Kidney (tissue), 14 donors: ENCODE measurements around the gene MFSD6L. TPM values are rescaled to one million over a fixed set of nuclear protein-coding genes. Genes with fewer than 3 reads are reported as not detected.

Experiments used
- DNase-seq, 5 donors: peaks; one replicate each; pipeline ENCODE4 v3.0.0-alpha.2; 2013 to 2020
- FAIRE-seq: peaks from 2 replicates; lab custom pipeline; 2012; peaks lifted over from hg19 to GRCh38; lab: Jason Lieb, UNC
- H3K27ac ChIP-seq, 2 donors: one replicate each; pipeline ENCODE4 v1.7.0; 2013; ENCODE audit warnings: low read depth in 2 of 2, low read length in 2 of 2, inconsistent platforms in 1 of 2
- H3K27me3 ChIP-seq: one replicate; pipeline ENCODE4 v1.7.1; 2013; ENCODE audit warnings: low read length, inconsistent platforms; ENCODE audit not compliant: control insufficient read depth, insufficient read depth
- H3K36me3 ChIP-seq, 3 donors: one replicate each; pipeline versions ENCODE4 v1.7.0 to v1.7.1; 2013; ENCODE audit warnings: low read length in 3 of 3, control low read depth in 1 of 3, inconsistent platforms in 1 of 3; ENCODE audit not compliant: insufficient read depth in 3 of 3, control insufficient read depth in 2 of 3
- H3K4me1 ChIP-seq, 3 donors: one replicate each; pipeline versions ENCODE4 v1.7.0 to v1.7.1; 2013; ENCODE audit warnings: low read length in 3 of 3, inconsistent platforms in 1 of 3, low read depth in 1 of 3; ENCODE audit not compliant: control insufficient read depth in 2 of 3, insufficient read depth in 2 of 3
- H3K4me3 ChIP-seq, 3 donors: one replicate each; pipeline versions ENCODE4 v1.7.0 to v1.8.1; 2013; ENCODE audit warnings: low read length in 3 of 3, control low read depth in 1 of 3, inconsistent platforms in 1 of 3
- H3K9ac ChIP-seq, 3 donors: one replicate each; pipeline versions ENCODE4 v1.7.0 to v1.7.1; 2013; ENCODE audit warnings: low read length in 3 of 3, control low read depth in 1 of 3, inconsistent platforms in 1 of 3
- H3K9me3 ChIP-seq, 3 donors: one replicate each; pipeline versions ENCODE4 v1.7.0 to v1.7.1; 2013; ENCODE audit warnings: low read length in 3 of 3, control low read depth in 1 of 3, inconsistent platforms in 1 of 3; ENCODE audit not compliant: control insufficient read depth in 2 of 3, insufficient read depth in 1 of 3
- intact Hi-C: fragments of 100-400 bp; cut with DNase I; formaldehyde crosslinking; loops from one replicate; pipeline ENCODE4 v1.11.1; 2022
- polyA plus RNA-seq: library from polyadenylated mRNA; stranded (reverse); fragments of 350-450 nt; fragmentation: Illumina TruSeq; extraction: RNeasy Lipid Tissue Mini Kit (QIAGEN cat#74804); gene quantifications from one replicate; pipeline ENCODE4 v1.2.3, GENCODE V29; 2014; ENCODE audit warnings: low read depth, low replicate concordance; ENCODE audit not compliant: insufficient read depth
- total RNA-seq: library from RNA; stranded (reverse); fragmentation: NEBNext Ultra II Directional; extraction: Animal tissue kit (Norgen Biotek cat#: 25700); gene quantifications from one replicate; pipeline ENCODE4 v1.2.1, GENCODE V29; 2021
- TF ChIP-seq, protein P1 (sequence below): IDR thresholded peaks from 3 replicates; pipeline ENCODE4 v1.5.1; 2012; ENCODE audit warnings: mild to moderate bottlenecking, moderate library complexity, borderline replicate concordance; ENCODE audit not compliant: insufficient read depth; ENCODE audit errors: extremely low read depth
- donor health status: control.
- donor health status: control.
- donor health status: control.
- donor health status: control.
- donor health status: control.
- donor health status: DM: yes; HTN: yes; CAD: no.
- donor health status: Normal renal cell carcinoma (clear cell type).

Gene MFSD6L
- total and polyA plus RNA-seq, 2 donors from 2014 or later: 3.1 to 3.8 TPM

- no peak overlapping the region for H3K9ac ChIP-seq
- DNase-seq: no peak
- H3K27ac ChIP-seq: no peak overlapping the region
- no peaks in the 10 kb centered on the region for H3K4me1 ChIP-seq
- intact Hi-C loops: no loop called here
- TF ChIP-seq, protein P1, sequence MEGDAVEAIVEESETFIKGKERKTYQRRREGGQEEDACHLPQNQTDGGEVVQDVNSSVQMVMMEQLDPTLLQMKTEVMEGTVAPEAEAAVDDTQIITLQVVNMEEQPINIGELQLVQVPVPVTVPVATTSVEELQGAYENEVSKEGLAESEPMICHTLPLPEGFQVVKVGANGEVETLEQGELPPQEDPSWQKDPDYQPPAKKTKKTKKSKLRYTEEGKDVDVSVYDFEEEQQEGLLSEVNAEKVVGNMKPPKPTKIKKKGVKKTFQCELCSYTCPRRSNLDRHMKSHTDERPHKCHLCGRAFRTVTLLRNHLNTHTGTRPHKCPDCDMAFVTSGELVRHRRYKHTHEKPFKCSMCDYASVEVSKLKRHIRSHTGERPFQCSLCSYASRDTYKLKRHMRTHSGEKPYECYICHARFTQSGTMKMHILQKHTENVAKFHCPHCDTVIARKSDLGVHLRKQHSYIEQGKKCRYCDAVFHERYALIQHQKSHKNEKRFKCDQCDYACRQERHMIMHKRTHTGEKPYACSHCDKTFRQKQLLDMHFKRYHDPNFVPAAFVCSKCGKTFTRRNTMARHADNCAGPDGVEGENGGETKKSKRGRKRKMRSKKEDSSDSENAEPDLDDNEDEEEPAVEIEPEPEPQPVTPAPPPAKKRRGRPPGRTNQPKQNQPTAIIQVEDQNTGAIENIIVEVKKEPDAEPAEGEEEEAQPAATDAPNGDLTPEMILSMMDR: no peak
- no peak overlapping the region for H3K4me3 ChIP-seq
- H3K36me3 ChIP-seq: no peaks in the 10 kb centered on the region
- H3K27me3 ChIP-seq: no peaks in the 10 kb centered on the region
- H3K9me3 ChIP-seq: peaks cover 0 to 5% (median 2%) of the 10 kb centered on the region in 3 donors
- FAIRE-seq: no peak
These were observed 26.6 kb upstream of the MFSD6L start for GRCh38 chr17:8825802-8826201.

DNA sequence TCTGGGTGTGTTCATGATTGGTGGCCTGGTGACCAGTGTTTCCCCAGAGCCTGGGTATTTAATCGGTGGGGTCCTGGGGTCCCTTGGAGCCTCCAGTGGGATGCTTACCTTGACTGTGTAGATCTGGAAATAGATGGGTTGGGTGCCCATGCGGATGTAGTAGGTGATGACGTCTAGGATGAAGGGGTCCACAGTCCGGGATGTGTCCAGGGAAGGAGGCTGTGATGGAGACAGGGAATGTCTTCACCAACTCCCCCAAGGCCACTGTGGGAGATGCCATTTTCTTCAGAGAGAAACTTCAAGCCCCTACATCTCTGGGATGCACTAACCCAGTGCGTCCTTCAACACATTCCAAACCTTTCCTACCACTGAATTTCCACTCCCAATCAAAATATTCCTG is 24.1 kb upstream of the MFSD6L start:
- intact Hi-C loops: no loop called here
- FAIRE-seq: no peak
- Histone ChIP-seq H3K9me3 (peaks cover 0 to 5% (median 0%) of the 10 kb centered on the region in 3 donors), H3K4me1 (no peaks in the 10 kb centered on the region), H3K27ac (no peak overlapping the region), H3K9ac (no peak overlapping the region), H3K36me3 (no peaks in the 10 kb centered on the region), H3K27me3 (no peaks in the 10 kb centered on the region), H3K4me3 (no peak overlapping the region)
- no peak for DNase-seq
- TF ChIP-seq, protein P1: no peak

DNA sequence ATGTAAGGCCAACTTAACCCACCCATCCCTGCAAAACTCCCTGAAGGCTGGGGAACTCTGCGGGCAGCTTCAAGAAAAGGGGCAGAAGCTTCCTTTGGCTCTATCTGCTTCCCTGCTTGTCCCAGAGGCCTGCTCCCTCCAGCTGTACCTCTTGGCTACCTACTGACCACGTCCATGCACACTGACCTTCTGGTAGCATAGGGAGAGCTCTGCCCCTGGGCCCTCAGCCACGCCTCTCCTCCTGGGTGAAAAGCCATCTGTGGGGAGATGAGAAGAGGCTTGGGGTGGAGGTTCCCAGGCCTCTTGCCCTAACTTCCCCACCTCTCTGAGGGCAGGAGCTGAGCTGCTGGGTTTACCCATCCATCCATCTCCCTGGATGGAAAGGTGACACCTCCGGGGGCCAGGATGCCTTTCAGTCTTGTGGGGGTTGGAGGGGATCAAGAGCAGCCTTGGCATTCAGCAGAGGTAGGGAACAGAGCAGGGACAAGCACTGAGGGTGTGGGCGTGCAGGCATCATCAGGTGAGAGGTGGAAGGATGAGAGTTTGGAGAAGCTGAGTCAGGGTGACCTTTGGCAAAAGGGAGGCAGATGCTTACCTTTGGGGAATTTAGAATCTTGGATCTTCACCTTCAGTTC is 23.4 kb upstream of the MFSD6L start:
- no peaks in the 10 kb centered on the region for H3K36me3 ChIP-seq
- H3K27me3 ChIP-seq: no peaks in the 10 kb centered on the region
- H3K4me1 ChIP-seq: no peaks in the 10 kb centered on the region
- no peak overlapping the region for H3K4me3 ChIP-seq
- no peak overlapping the region for H3K27ac ChIP-seq
- H3K9ac ChIP-seq: no peak overlapping the region
- FAIRE-seq (no peak), DNase-seq (no peak)
- peaks cover 0 to 5% (median 0%) of the 10 kb centered on the region in 3 donors for H3K9me3 ChIP-seq
- intact Hi-C loops: no loop called here
- TF ChIP-seq, protein P1: no peak
